H1 (cell line): ENCODE results near the gene SEC14L6. TPM values are rescaled to one million over a fixed set of nuclear protein-coding genes. Genes with fewer than 3 reads are reported as not detected.

Source experiments
- CTCF ChIA-PET: fragments of 300-600 bp; sonication (Branson Sonifier 250); formaldehyde crosslinking; loops from one replicate; lab custom pipeline; 2021; ENCODE audit not compliant: partially characterized antibody; lab: Charles Lee
- POLR2A ChIA-PET: fragments of 300-600 bp; sonication (Branson Sonifier 250); formaldehyde crosslinking; loops from one replicate; lab custom pipeline; 2021; ENCODE audit warnings: inconsistent platforms; ENCODE audit not compliant: partially characterized antibody; lab: Charles Lee
- DNase-seq, 2 experiments: peaks; one replicate each; pipeline versions ENCODE4 v3.0.0 to v3.0.0-alpha.2; 2010 to 2022; ENCODE audit warnings: low spot score in 2 of 2, low read depth in 1 of 2, mixed read lengths in 1 of 2
- FAIRE-seq: peaks from 2 replicates; lab custom pipeline; 2011; peaks lifted over from hg19 to GRCh38; lab: Jason Lieb, UNC
- H2AFZ ChIP-seq: 2 replicates; pipeline ENCODE4 v1.8.1; 2012; ENCODE audit warnings: low read length, inconsistent platforms
- H2AK5ac ChIP-seq: 2 replicates; pipeline ENCODE4 v1.6.1; 2013; ENCODE audit warnings: low read depth, low read length
- H2BK120ac ChIP-seq: replicated peaks from 2 replicates; pipeline ENCODE3; 2013; ENCODE audit warnings: low read depth, low read length, inconsistent platforms
- H2BK12ac ChIP-seq: 2 replicates; pipeline ENCODE4 v1.6.1; 2013; ENCODE audit warnings: low read depth, low read length
- H2BK15ac ChIP-seq: 2 replicates; pipeline ENCODE4 v1.6.1; 2013; ENCODE audit warnings: low read length
- H2BK20ac ChIP-seq: 2 replicates; pipeline ENCODE4 v1.6.1; 2013; ENCODE audit warnings: low read length
- H2BK5ac ChIP-seq: 2 replicates; pipeline ENCODE4 v1.6.1; 2013; ENCODE audit warnings: low read depth, low read length
- H3K14ac ChIP-seq: 2 replicates; pipeline ENCODE4 v1.6.1; 2013; ENCODE audit warnings: inconsistent platforms; ENCODE audit not compliant: insufficient read length
- H3K18ac ChIP-seq: 2 replicates; pipeline ENCODE4 v1.6.1; 2013; ENCODE audit warnings: low read length; ENCODE audit errors: extremely low read depth
- H3K23ac ChIP-seq: 2 replicates; pipeline ENCODE4 v1.6.1; 2013; ENCODE audit warnings: inconsistent platforms; ENCODE audit not compliant: insufficient read length
- H3K23me2 ChIP-seq: 2 replicates; pipeline ENCODE4 v1.6.1; 2013; ENCODE audit warnings: low read depth, low read length
- H3K27ac ChIP-seq: 2 replicates; pipeline ENCODE4 v1.6.1; 2011; ENCODE audit warnings: low read depth, low read length, inconsistent platforms
- H3K27me3 ChIP-seq, 4 experiments: replicated peaks in 1 of 4; 1 replicate in 1 of 4; 2 replicates in 3 of 4; pipeline versions ENCODE4 v1.6.1 to v1.8.1; 2011 to 2013; ENCODE audit warnings: low read length in 3 of 4, mild to moderate bottlenecking in 3 of 4, inconsistent platforms in 2 of 4, mixed read lengths in 2 of 4, moderate library complexity in 1 of 4; ENCODE audit not compliant: control insufficient read depth in 3 of 4, insufficient read depth in 3 of 4; ENCODE audit errors: extremely low read depth in 1 of 4
- H3K36me3 ChIP-seq, 4 experiments: 2 replicates each; pipeline versions ENCODE4 v1.6.1 to v1.8.1; 2011 to 2013; ENCODE audit warnings: mild to moderate bottlenecking in 4 of 4, low read length in 3 of 4, moderate library complexity in 2 of 4, control low read depth in 1 of 4, inconsistent platforms in 1 of 4; ENCODE audit not compliant: insufficient read depth in 4 of 4, control insufficient read depth in 2 of 4
- H3K4ac ChIP-seq: replicated peaks from 2 replicates; pipeline ENCODE3; 2013; ENCODE audit warnings: low read length, low read depth, mixed read lengths, inconsistent platforms; ENCODE audit not compliant: insufficient read length
- H3K4me1 ChIP-seq, 4 experiments: replicated peaks in 1 of 4; 1 replicate in 1 of 4; 2 replicates in 3 of 4; pipeline versions ENCODE4 v1.6.1 to v1.8.1; 2011 to 2013; ENCODE audit warnings: low read length in 3 of 4, inconsistent platforms in 2 of 4, mixed read lengths in 1 of 4; ENCODE audit not compliant: insufficient read depth in 4 of 4, control insufficient read depth in 3 of 4
- H3K4me2 ChIP-seq, 2 experiments: 2 replicates each; pipeline versions ENCODE4 v1.6.1 to v1.8.1; 2011 to 2013; ENCODE audit warnings: low read depth in 2 of 2, low read length in 2 of 2, control low read depth in 1 of 2, inconsistent platforms in 1 of 2, mild to moderate bottlenecking in 1 of 2; ENCODE audit not compliant: insufficient read depth in 1 of 2
- H3K4me3 ChIP-seq, 4 experiments: fragments of 200-600, 300-600 bp in 1 of 4; sonication (generic), shearing (Covaris generic), sonication (Bioruptor Twin) in 1 of 4; 2 replicates each; pipeline versions ENCODE4 v1.5.1 to v1.8.1; 2011 to 2016; ENCODE audit warnings: low read length in 4 of 4, low read depth in 3 of 4, control low read depth in 2 of 4, inconsistent platforms in 2 of 4, mild to moderate bottlenecking in 2 of 4, mixed read lengths in 1 of 4, moderate library complexity in 1 of 4; ENCODE audit not compliant: insufficient read depth in 2 of 4; ENCODE audit errors: extremely low read depth in 1 of 4
- H3K56ac ChIP-seq: replicated peaks from 2 replicates; pipeline ENCODE3; 2013; ENCODE audit warnings: low read depth, mild to moderate bottlenecking, mixed read lengths, low read length, inconsistent platforms; ENCODE audit not compliant: insufficient read length
- H3K79me1 ChIP-seq: 2 replicates; pipeline ENCODE4 v1.6.1; 2013; ENCODE audit warnings: low read depth, low read length, control low read depth
- H3K79me2 ChIP-seq, 2 experiments: 2 replicates each; pipeline versions ENCODE4 v1.6.1 to v1.8.1; 2012 to 2013; ENCODE audit warnings: low read length in 2 of 2, mild to moderate bottlenecking in 2 of 2, inconsistent platforms in 1 of 2; ENCODE audit not compliant: insufficient read depth in 2 of 2, control insufficient read depth in 1 of 2
- H3K9ac ChIP-seq, 4 experiments: replicated peaks in 1 of 4; 1 replicate in 1 of 4; 2 replicates in 3 of 4; pipeline versions ENCODE4 v1.6.1 to v1.8.1; 2011 to 2013; ENCODE audit warnings: low read depth in 3 of 4, low read length in 3 of 4, control low read depth in 2 of 4, mild to moderate bottlenecking in 2 of 4, moderate library complexity in 2 of 4, inconsistent platforms in 1 of 4; ENCODE audit errors: extremely low read depth in 1 of 4
- H3K9me3 ChIP-seq, 2 experiments: 2 replicates each; pipeline versions ENCODE4 v1.6.1 to v1.8.1; 2012 to 2013; ENCODE audit warnings: mild to moderate bottlenecking in 2 of 2, moderate library complexity in 2 of 2, control low read depth in 1 of 2, inconsistent platforms in 1 of 2, low read depth in 1 of 2, low read length in 1 of 2, mixed read lengths in 1 of 2; ENCODE audit not compliant: insufficient read depth in 2 of 2
- H4K20me1 ChIP-seq, 2 experiments: replicated peaks in 1 of 2; 2 replicates each; pipeline versions ENCODE3 to v1.8.1; 2011 to 2013; ENCODE audit warnings: inconsistent platforms in 2 of 2, low read length in 2 of 2, mild to moderate bottlenecking in 1 of 2; ENCODE audit not compliant: insufficient read depth in 2 of 2, control insufficient read depth in 1 of 2
- H4K5ac ChIP-seq: 2 replicates; pipeline ENCODE4 v1.6.1; 2013; ENCODE audit warnings: low read length, low read depth, mixed read lengths, inconsistent platforms; ENCODE audit not compliant: insufficient read length
- H4K8ac ChIP-seq: 2 replicates; pipeline ENCODE4 v1.8.0; 2013; ENCODE audit warnings: mild to moderate bottlenecking, moderate library complexity, low read length, inconsistent platforms; ENCODE audit not compliant: insufficient read depth; ENCODE audit errors: extremely low read depth
- H4K91ac ChIP-seq: replicated peaks from 2 replicates; pipeline ENCODE3; 2013; ENCODE audit warnings: low read length, mixed read lengths, inconsistent platforms; ENCODE audit not compliant: insufficient read length
- CTBP2 ChIP-seq: IDR thresholded peaks from 2 replicates; pipeline ENCODE4 v1.7.0; 2011; ENCODE audit warnings: borderline replicate concordance, mild to moderate bottlenecking, moderate library complexity, mixed read lengths, low read length; ENCODE audit not compliant: insufficient read depth, insufficient read length
- GABPA ChIP-seq: IDR thresholded peaks from 2 replicates; pipeline ENCODE4 v1.6.1; 2011; ENCODE audit warnings: mild to moderate bottlenecking, low read length, moderate library complexity, borderline replicate concordance; ENCODE audit not compliant: insufficient read depth
- KDM4A ChIP-seq: IDR thresholded peaks from one replicate; pipeline ENCODE4 v1.7.1; 2012; ENCODE audit warnings: low read depth, mild to moderate bottlenecking, moderate library complexity, low read length, inconsistent platforms; ENCODE audit not compliant: severe bottlenecking
- PHF8 ChIP-seq: fragments of 200-600 bp; sonication (generic); conservative IDR thresholded peaks from 2 replicates; pipeline ENCODE4 v1.7.1; 2012; ENCODE audit warnings: low read depth, mild to moderate bottlenecking, inconsistent platforms, low read length, moderate library complexity
- POLR2AphosphoS5 ChIP-seq: IDR thresholded peaks from 2 replicates; pipeline ENCODE4 v1.6.1; 2011; ENCODE audit warnings: low read depth, low read length
- RNF2 ChIP-seq: fragments of 200-900, 300-1000 bp; sonication (generic); IDR thresholded peaks from 2 replicates; pipeline ENCODE4 v1.7.1; 2016; ENCODE audit warnings: borderline replicate concordance, low read depth, mild to moderate bottlenecking, antibody characterized with exemption, low read length; ENCODE audit not compliant: poor library complexity, severe bottlenecking; ENCODE audit errors: missing control alignments
- RXRA ChIP-seq: IDR thresholded peaks from 2 replicates; pipeline ENCODE4 v1.6.1; 2011; ENCODE audit warnings: low read depth, mild to moderate bottlenecking, low read length, moderate library complexity; ENCODE audit not compliant: insufficient read depth
- SAP30 ChIP-seq: fragments of 300-600 bp; sonication (generic); IDR thresholded peaks from 2 replicates; pipeline ENCODE4 v1.7.1; 2012; ENCODE audit warnings: low read length, moderate library complexity, mild to moderate bottlenecking, inconsistent platforms; ENCODE audit not compliant: insufficient read depth, insufficient replicate concordance
- SIRT6 ChIP-seq: IDR thresholded peaks from one replicate; pipeline ENCODE4 v1.7.1; 2012; ENCODE audit warnings: low read length, inconsistent platforms
- SP1 ChIP-seq: IDR thresholded peaks from 2 replicates; pipeline ENCODE4 v1.6.1; 2011; ENCODE audit warnings: low read depth, low read length
- SUZ12 ChIP-seq: fragments of 200-600 bp; sonication (generic); IDR thresholded peaks from 2 replicates; pipeline ENCODE4 v1.6.1; 2012; ENCODE audit warnings: mild to moderate bottlenecking, inconsistent platforms, low read length, moderate library complexity, mixed read lengths
- TEAD4 ChIP-seq: IDR thresholded peaks from 2 replicates; pipeline ENCODE4 v1.6.1; 2012; ENCODE audit warnings: low read depth, low read length, inconsistent platforms, mixed read lengths
- WGBS, 2 experiments: shearing (Covaris generic) in 1 of 2; methylation state at CpG; one replicate each; pipeline versions ENCODE4 v1.1.6 to v1.1.7; 2013 to 2015; ENCODE audit warnings: low lambda C conversion rate in 2 of 2, mixed read lengths in 2 of 2, inconsistent platforms in 1 of 2, low coverage in 1 of 2, missing lambda C conversion rate in 1 of 2; ENCODE audit not compliant: insufficient replicate concordance in 2 of 2, insufficient coverage in 1 of 2, insufficient read length in 1 of 2; ENCODE audit errors: extremely low coverage in 1 of 2, missing lambda C conversion rate in 1 of 2; 5-methylcytosine and 5-hydroxymethylcytosine counted together
- polyA plus RNA-seq, 7 experiments: library from polyadenylated mRNA; depleted of rRNA in 3 of 7; stranded (reverse) in 5 of 7; unstranded in 2 of 7; fragments of >200 nt in 5 of 7; fragments of 200-250 nt in 2 of 7; gene quantifications; 1 replicate in 5 of 7; 2 replicates in 1 of 7; 4 replicates in 1 of 7; pipeline versions ENCODE4 v1.2.1 to v1.2.3, GENCODE V29; 2011 to 2013; ENCODE audit warnings: missing spikeins in 2 of 7, mixed read lengths in 2 of 7
- total RNA-seq: library from RNA; stranded (reverse); fragmentation: NEBNext Ultra II Directional; extraction: Animal tissue kit (Norgen Biotek cat#: 25700); gene quantifications from 2 replicates; pipeline ENCODE4 v1.2.1, GENCODE V29; 2021

Gene SEC14L6
- total and polyA plus RNA-seq, 2 of the 8 experiments (the other 6 are each of a cell fraction or from before 2014, with no cell fraction given), result 0.63 to 2.1 TPM

DNA sequence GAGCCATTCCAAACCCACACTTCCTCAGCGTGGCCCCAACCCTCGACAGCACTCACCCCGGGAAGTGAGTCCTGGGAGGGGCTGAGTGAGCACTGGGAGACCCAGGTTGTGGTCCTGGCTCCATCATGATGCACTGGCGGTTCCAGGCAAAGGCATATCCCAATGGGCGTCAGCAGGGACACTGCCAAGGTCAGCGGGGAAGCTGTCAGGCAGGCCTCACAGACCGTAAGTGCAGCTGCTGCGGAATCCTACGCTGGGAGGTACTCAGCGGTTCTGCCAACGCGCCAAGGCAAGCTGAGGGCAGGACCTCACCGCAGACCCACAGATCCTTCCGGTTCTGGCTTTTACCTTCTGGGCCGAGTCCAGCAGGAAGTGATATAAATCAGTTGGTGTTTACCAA, 29.3 kb upstream of the SEC14L6 start:
- Histone ChIP-seq H3K23ac (no peak overlapping the region), H2BK15ac (no peak overlapping the region), H3K4me3 (no peak overlapping the region), H4K5ac (no peak overlapping the region), H3K23me2 (peaks cover 10% of the 10 kb centered on the region; the same call in 1 of the 2 replicates), H3K27ac (no peak overlapping the region), H2AFZ (no peak overlapping the region), H2BK20ac (no peak overlapping the region), H2BK120ac (no peak overlapping the region), H3K4me1 (peaks cover 0 to 15% (median 5%) of the 10 kb centered on the region in 4 experiments; a peak in 5 of 7 replicates), H3K79me2 (no peaks in the 10 kb centered on the region; a peak in 1 of 4 replicates), H3K4ac (no peak overlapping the region), H3K18ac (no peak overlapping the region), H3K4me2 (no peak overlapping the region), H3K79me1 (peaks cover 3% of the 10 kb centered on the region; the same call in 1 of the 2 replicates), H2AK5ac (no peak overlapping the region), H2BK5ac (no peak overlapping the region), H3K14ac (no peak overlapping the region), H3K56ac (no peak overlapping the region), H3K9ac (no peak overlapping the region), H2BK12ac (no peak overlapping the region), H3K36me3 (peaks cover 19 to 43% (median 40%) of the 10 kb centered on the region in 4 experiments; a peak in 7 of 8 replicates), H4K91ac (no peak overlapping the region), H4K20me1 (peaks cover 0 to 11% of the 10 kb centered on the region in 2 experiments), H4K8ac (no peak overlapping the region), H3K9me3 (no peaks in the 10 kb centered on the region), H3K27me3 (no peaks in the 10 kb centered on the region)
- WGBS, 2 experiments, result 86% methylated on average over 15 of the region's 15 CpGs; no CpG with 5 or more reads in 1 of the 2 experiments
- DNase-seq (no peak), FAIRE-seq (no peak)
- POLR2A ChIA-PET, result interaction anchor here (1.9 to 6.7 kb wide), 3 partner anchors 11 to 14 kb away, joined by 10 to 64 read pairs (median 11); partner anchors contain the start of gene PES1
- CTCF ChIA-PET, result interaction anchor here (1.0 to 2.4 kb wide), 4 partner anchors 9 to 21 kb away, joined by 3 to 7 read pairs (median 3); no protein-coding TSS in a partner anchor
- TF ChIP-seq RNF2 (no peak), TEAD4 (no peak), SP1 (no peak), POLR2AphosphoS5 (no peak), CTBP2 (no peak), RXRA (no peak), GABPA (no peak), SUZ12 (no peak), SIRT6 (no peak), SAP30 (no peak), KDM4A (no peak), PHF8 (no peak)
